BE2C (cell line): ENCODE results near the gene HNRNPD.
A peak's percentile ranks its signal among the peaks of the same experiment; 100 is the strongest.

Experiments used
- DNase-seq: peaks from one replicate; pipeline ENCODE4 v3.0.0-alpha.2; 2020
- H3K27me3 ChIP-seq: fragments of 250-450 bp; sonication (Bioruptor Pico); 2 replicates; pipeline ENCODE4 v1.5.1; 2020; ENCODE audit warnings: mild to moderate bottlenecking
- H3K36me3 ChIP-seq: fragments of 250-450 bp; sonication (Bioruptor Pico); 2 replicates; pipeline ENCODE4 v1.5.1; 2020; ENCODE audit warnings: mild to moderate bottlenecking
- H3K4me1 ChIP-seq: fragments of 250-450 bp; sonication (Bioruptor Pico); 2 replicates; pipeline ENCODE4 v1.5.1; 2020
- H3K4me3 ChIP-seq: 2 replicates; pipeline ENCODE4 v1.5.1; 2011; ENCODE audit warnings: low read depth, low read length
- H3K9me3 ChIP-seq: fragments of 250-450 bp; sonication (Bioruptor Pico); 2 replicates; pipeline ENCODE4 v1.5.1; 2020
- TF ChIP-seq, protein P1 (sequence below): IDR thresholded peaks from 2 replicates; pipeline ENCODE4 v1.5.1; 2012; ENCODE audit warnings: mild to moderate bottlenecking, low read depth, low read length

The HNRNPD gene

GRCh38 chr4:82380344-82380743 lies 6.6 kb upstream of the HNRNPD start:
- no peaks in the 10 kb centered on the region for H3K9me3 ChIP-seq
- TF ChIP-seq, protein P1, sequence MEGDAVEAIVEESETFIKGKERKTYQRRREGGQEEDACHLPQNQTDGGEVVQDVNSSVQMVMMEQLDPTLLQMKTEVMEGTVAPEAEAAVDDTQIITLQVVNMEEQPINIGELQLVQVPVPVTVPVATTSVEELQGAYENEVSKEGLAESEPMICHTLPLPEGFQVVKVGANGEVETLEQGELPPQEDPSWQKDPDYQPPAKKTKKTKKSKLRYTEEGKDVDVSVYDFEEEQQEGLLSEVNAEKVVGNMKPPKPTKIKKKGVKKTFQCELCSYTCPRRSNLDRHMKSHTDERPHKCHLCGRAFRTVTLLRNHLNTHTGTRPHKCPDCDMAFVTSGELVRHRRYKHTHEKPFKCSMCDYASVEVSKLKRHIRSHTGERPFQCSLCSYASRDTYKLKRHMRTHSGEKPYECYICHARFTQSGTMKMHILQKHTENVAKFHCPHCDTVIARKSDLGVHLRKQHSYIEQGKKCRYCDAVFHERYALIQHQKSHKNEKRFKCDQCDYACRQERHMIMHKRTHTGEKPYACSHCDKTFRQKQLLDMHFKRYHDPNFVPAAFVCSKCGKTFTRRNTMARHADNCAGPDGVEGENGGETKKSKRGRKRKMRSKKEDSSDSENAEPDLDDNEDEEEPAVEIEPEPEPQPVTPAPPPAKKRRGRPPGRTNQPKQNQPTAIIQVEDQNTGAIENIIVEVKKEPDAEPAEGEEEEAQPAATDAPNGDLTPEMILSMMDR = peak; percentile 27; the same call in 1 of the 2 replicates
- H3K4me3 ChIP-seq = no peak overlapping the region
- no peaks in the 10 kb centered on the region for H3K27me3 ChIP-seq
- DNase-seq = peak; percentile 87
- H3K4me1 ChIP-seq = peaks cover 7% of the 10 kb centered on the region
- H3K36me3 ChIP-seq = peaks cover 8% of the 10 kb centered on the region

- no peak for DNase-seq
- H3K36me3 ChIP-seq = peaks cover 31% of the 10 kb centered on the region
- no peaks in the 10 kb centered on the region for H3K27me3 ChIP-seq
- H3K4me3 ChIP-seq = peak overlapping the region; percentile 95; the same call in 1 of the 2 replicates
- H3K4me1 ChIP-seq = peaks cover 7% of the 10 kb centered on the region
- TF ChIP-seq, protein P1 = no peak
- H3K9me3 ChIP-seq = no peaks in the 10 kb centered on the region
Measured at GRCh38 chr4:82376109-82376508, 2.3 kb upstream of the HNRNPD start.

DNA sequence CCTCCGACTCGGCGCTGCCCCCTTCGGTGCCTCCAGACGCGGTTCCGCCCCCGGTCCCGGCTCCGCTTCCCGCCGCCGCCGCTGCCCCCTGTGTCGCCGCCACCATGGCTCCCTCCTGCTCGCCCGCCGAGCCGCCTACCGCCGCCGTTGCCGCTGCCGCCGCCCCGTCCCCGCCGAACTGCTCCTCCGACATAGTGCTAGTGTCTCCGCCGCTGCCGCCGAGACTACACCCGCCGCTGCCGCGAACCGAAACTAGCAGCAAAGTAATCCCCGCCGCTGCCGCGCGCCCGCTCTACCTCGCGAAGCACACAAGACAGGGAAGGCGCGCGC lies 340 bp downstream of the HNRNPD start:
- no peak for DNase-seq
- Histone ChIP-seq H3K36me3 (peaks cover 50% of the 10 kb centered on the region), H3K9me3 (no peaks in the 10 kb centered on the region), H3K4me3 (peak overlapping the region; percentile 95), H3K4me1 (no peaks in the 10 kb centered on the region), H3K27me3 (no peaks in the 10 kb centered on the region)
- TF ChIP-seq, protein P1 = no peak

- peak overlapping the region; percentile 95 for H3K4me3 ChIP-seq
- H3K27me3 ChIP-seq = no peaks in the 10 kb centered on the region
- peaks cover 56% of the 10 kb centered on the region for H3K36me3 ChIP-seq
- DNase-seq = peak; percentile 89
- H3K4me1 ChIP-seq = no peaks in the 10 kb centered on the region; the same call in 1 of the 2 replicates
- no peaks in the 10 kb centered on the region for H3K9me3 ChIP-seq
- TF ChIP-seq, protein P1 = no peak
Measured at GRCh38 chr4:82372517-82373485, 990 bp downstream of the HNRNPD start.

GRCh38 chr4:82371497-82371896 lies 2.3 kb downstream of the HNRNPD start:
- H3K9me3 ChIP-seq = no peaks in the 10 kb centered on the region
- H3K4me3 ChIP-seq = peak overlapping the region; percentile 95
- TF ChIP-seq, protein P1 = no peak
- no peak for DNase-seq
- peaks cover 68% of the 10 kb centered on the region for H3K36me3 ChIP-seq
- no peaks in the 10 kb centered on the region for H3K27me3 ChIP-seq
- no peaks in the 10 kb centered on the region; the same call in 1 of the 2 replicates for H3K4me1 ChIP-seq
